ENCODE measurements around the gene MSI2. TPM values are rescaled to one million over a fixed set of nuclear protein-coding genes. Genes with fewer than 3 reads are reported as not detected.

The MSI2 gene
- 41.2 to 53.9 TPM (median 51.0 TPM) in 5 replicates for total RNA-seq (2022; extraction: Qiagen RNA extraction)

GRCh38 chr17:57255776-57256681 lies at the start of gene MSI2:
TSS of gene MSI2 (plus strand) at chr17:57256523. CDS start at chr17:57256743, 220 bp downstream.

Other genes with a start within 250 kb of the MSI2 start
- 47.1 to 64.6 TPM (median 52.2 TPM) in 5 replicates for gene AKAP1, start 171.3 kb upstream of the MSI2 start, total RNA-seq (2022; extraction: Qiagen RNA extraction)